IMR-90 (cell line): ENCODE data around the gene CTBP2.

Experiments used
- BHLHE40 ChIP-seq: fragments of 150-350 bp; IDR thresholded peaks from 2 replicates; pipeline ENCODE4 v1.6.1; 2016; ENCODE audit warnings: mild to moderate bottlenecking, low read depth, low read length
- CEBPB ChIP-seq: IDR thresholded peaks from 2 replicates; pipeline ENCODE4 v1.6.1; 2012; ENCODE audit warnings: low read depth, low read length, improper control_type of control experiment
- FOS ChIP-seq: fragments of 150-350 bp; IDR thresholded peaks from 2 replicates; pipeline ENCODE4 v1.6.1; 2016; ENCODE audit warnings: low read depth, low read length
- MAFK ChIP-seq: IDR thresholded peaks from 2 replicates; pipeline ENCODE4 v1.6.1; 2012; ENCODE audit warnings: low read depth, low read length, improper control_type of control experiment
- MAZ ChIP-seq: IDR thresholded peaks from 2 replicates; pipeline ENCODE4 v1.6.1; 2012; ENCODE audit warnings: low read depth, mild to moderate bottlenecking, low read length, improper control_type of control experiment, moderate library complexity, borderline replicate concordance
- MXI1 ChIP-seq: IDR thresholded peaks from 2 replicates; pipeline ENCODE4 v1.6.1; 2012; ENCODE audit warnings: low read depth, mild to moderate bottlenecking, low read length, moderate library complexity, borderline replicate concordance
- NFE2L2 ChIP-seq: fragments of 150-350 bp; IDR thresholded peaks from 2 replicates; pipeline ENCODE4 v1.6.1; 2016; ENCODE audit warnings: low read depth, mild to moderate bottlenecking, low read length
- POLR2A ChIP-seq: IDR thresholded peaks from 2 replicates; pipeline ENCODE4 v1.6.1; 2012; ENCODE audit warnings: mild to moderate bottlenecking, low read depth, low read length
- RAD21 ChIP-seq: IDR thresholded peaks from 2 replicates; pipeline ENCODE4 v1.6.1; 2012; ENCODE audit warnings: low read length, improper control_type of control experiment
- RCOR1 ChIP-seq: IDR thresholded peaks from 2 replicates; pipeline ENCODE4 v1.6.1; 2012; ENCODE audit warnings: mild to moderate bottlenecking, low read length, improper control_type of control experiment; ENCODE audit not compliant: insufficient replicate concordance
- SMC3 ChIP-seq: fragments of 150-350 bp; IDR thresholded peaks from 2 replicates; pipeline ENCODE4 v1.6.1; 2016; ENCODE audit warnings: low read depth, mild to moderate bottlenecking, antibody characterized with exemption, low read length, moderate library complexity
- TF ChIP-seq, protein P1 (sequence below): conservative IDR thresholded peaks from 2 replicates; pipeline ENCODE4 v1.5.1; 2012; ENCODE audit warnings: mild to moderate bottlenecking, low read depth, low read length, improper control_type of control experiment
- TF ChIP-seq, protein P2 (sequence below): fragments of 150-350 bp; IDR thresholded peaks from 2 replicates; pipeline ENCODE4 v1.6.1; 2017; ENCODE audit warnings: mild to moderate bottlenecking, antibody characterized with exemption, low read length, low read depth

DNA sequence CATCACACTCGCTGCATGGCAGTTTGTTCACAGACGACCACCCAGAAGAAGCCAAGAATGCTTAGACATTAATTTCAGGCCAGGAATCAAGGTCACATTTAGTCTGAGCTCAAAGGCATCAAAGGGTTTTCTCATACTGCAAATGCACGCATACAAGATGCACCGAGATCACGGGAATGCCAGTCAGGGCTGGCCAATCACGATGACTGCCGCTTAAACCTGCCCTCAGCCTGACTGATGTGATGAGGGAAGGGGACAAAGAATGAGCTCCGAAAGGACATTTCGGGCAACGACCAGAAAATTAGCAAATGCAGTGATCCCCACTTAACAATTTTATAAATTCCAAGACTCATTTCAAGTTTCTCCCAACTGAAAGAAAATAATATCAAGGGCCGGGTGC, 20.2 kb downstream of the CTBP2 start:
- TF ChIP-seq MAZ (no peak), POLR2A (no peak), RAD21 (no peak), SMC3 (no peak), MAFK (no peak), CEBPB (no peak), NFE2L2 (no peak), FOS (no peak), RCOR1 (no peak), BHLHE40 (no peak), MXI1 (no peak)
- TF ChIP-seq, protein P1, sequence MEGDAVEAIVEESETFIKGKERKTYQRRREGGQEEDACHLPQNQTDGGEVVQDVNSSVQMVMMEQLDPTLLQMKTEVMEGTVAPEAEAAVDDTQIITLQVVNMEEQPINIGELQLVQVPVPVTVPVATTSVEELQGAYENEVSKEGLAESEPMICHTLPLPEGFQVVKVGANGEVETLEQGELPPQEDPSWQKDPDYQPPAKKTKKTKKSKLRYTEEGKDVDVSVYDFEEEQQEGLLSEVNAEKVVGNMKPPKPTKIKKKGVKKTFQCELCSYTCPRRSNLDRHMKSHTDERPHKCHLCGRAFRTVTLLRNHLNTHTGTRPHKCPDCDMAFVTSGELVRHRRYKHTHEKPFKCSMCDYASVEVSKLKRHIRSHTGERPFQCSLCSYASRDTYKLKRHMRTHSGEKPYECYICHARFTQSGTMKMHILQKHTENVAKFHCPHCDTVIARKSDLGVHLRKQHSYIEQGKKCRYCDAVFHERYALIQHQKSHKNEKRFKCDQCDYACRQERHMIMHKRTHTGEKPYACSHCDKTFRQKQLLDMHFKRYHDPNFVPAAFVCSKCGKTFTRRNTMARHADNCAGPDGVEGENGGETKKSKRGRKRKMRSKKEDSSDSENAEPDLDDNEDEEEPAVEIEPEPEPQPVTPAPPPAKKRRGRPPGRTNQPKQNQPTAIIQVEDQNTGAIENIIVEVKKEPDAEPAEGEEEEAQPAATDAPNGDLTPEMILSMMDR: no peak
- TF ChIP-seq, protein P2, sequence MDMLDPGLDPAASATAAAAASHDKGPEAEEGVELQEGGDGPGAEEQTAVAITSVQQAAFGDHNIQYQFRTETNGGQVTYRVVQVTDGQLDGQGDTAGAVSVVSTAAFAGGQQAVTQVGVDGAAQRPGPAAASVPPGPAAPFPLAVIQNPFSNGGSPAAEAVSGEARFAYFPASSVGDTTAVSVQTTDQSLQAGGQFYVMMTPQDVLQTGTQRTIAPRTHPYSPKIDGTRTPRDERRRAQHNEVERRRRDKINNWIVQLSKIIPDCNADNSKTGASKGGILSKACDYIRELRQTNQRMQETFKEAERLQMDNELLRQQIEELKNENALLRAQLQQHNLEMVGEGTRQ: no peak
